Stimulated activated naive CD4-positive, alpha-beta T cell (primary cell): ENCODE results near the gene ALKBH2.
"Not testable (repeated sequence)": the region's sequence is repeated elsewhere in the genome, so short reads cannot be mapped to it uniquely, and the experiment has no call there.

Source experiments
- DNase-seq, 6 experiments: peaks; one replicate each; lab custom pipeline; 2025; lab: John Stamatoyannopoulos, UW

ALKBH2 gene

GRCh38 chr12:109069307-109070271 is 23.7 kb downstream of the ALKBH2 start:
- DNase-seq: no peak

GRCh38 chr12:109065853-109066193 is 27.4 kb downstream of the ALKBH2 start:
- no peak for DNase-seq

- no peak for DNase-seq
Measured at GRCh38 chr12:109065154-109065852, 28.0 kb downstream of the ALKBH2 start.

- DNase-seq: no peak
Measured at GRCh38 chr12:109064143-109064542, 29.1 kb downstream of the ALKBH2 start.

GRCh38 chr12:109058773-109059172 is 34.5 kb downstream of the ALKBH2 start:
- DNase-seq: no peak

- no peak for DNase-seq
Measured at GRCh38 chr12:109057376-109057775, 35.9 kb downstream of the ALKBH2 start.

GRCh38 chr12:109056891-109057290 is 36.4 kb downstream of the ALKBH2 start:
- DNase-seq: no peak

GRCh38 chr12:109054520-109054919 is 38.8 kb downstream of the ALKBH2 start:
- DNase-seq: no peak

GRCh38 chr12:109054124-109054513 is 39.2 kb downstream of the ALKBH2 start:
- DNase-seq: not testable (repeated sequence)

- peak in 3 of 6 experiments; percentile 25 to 45 (median 33) for DNase-seq
Measured at GRCh38 chr12:109053382-109054123, 39.7 kb downstream of the ALKBH2 start.

- peak; percentile 53 to 82 (median 78) for DNase-seq
Measured at GRCh38 chr12:109052414-109053323, 40.6 kb downstream of the ALKBH2 start, which contains the start of gene USP30. TSS of gene USP30 (plus strand) at chr12:109052576. CDS start at chr12:109052679, 103 bp downstream.

GRCh38 chr12:109052097-109052413 is 41.2 kb downstream of the ALKBH2 start:
- DNase-seq: no peak

- DNase-seq: not testable (repeated sequence)
Measured at GRCh38 chr12:109049794-109050193, 43.5 kb downstream of the ALKBH2 start.

GRCh38 chr12:109048706-109049105 is 44.6 kb downstream of the ALKBH2 start:
- DNase-seq: not testable (repeated sequence)

- no peak for DNase-seq
Measured at GRCh38 chr12:109047081-109047805, 46.0 kb downstream of the ALKBH2 start.

- DNase-seq: no peak
Measured at GRCh38 chr12:109044241-109044640, 49.0 kb downstream of the ALKBH2 start.
